ENCODE measurements around the gene KIF13A. TPM values are rescaled to one million over a fixed set of nuclear protein-coding genes. Genes with fewer than 3 reads are reported as not detected.
"Not testable (repeated sequence)": the region's sequence is repeated elsewhere in the genome, so short reads cannot be mapped to it uniquely, and the experiment has no call there.

The KIF13A gene
- total RNA-seq, 1 donor from 2014 or later = 22.5 TPM

GRCh38 chr6:17871189-17871519 is 116.3 kb downstream of the KIF13A start:
- no peak for DNase-seq (ENCODE audit: low read depth in 2 of 2)

DNA sequence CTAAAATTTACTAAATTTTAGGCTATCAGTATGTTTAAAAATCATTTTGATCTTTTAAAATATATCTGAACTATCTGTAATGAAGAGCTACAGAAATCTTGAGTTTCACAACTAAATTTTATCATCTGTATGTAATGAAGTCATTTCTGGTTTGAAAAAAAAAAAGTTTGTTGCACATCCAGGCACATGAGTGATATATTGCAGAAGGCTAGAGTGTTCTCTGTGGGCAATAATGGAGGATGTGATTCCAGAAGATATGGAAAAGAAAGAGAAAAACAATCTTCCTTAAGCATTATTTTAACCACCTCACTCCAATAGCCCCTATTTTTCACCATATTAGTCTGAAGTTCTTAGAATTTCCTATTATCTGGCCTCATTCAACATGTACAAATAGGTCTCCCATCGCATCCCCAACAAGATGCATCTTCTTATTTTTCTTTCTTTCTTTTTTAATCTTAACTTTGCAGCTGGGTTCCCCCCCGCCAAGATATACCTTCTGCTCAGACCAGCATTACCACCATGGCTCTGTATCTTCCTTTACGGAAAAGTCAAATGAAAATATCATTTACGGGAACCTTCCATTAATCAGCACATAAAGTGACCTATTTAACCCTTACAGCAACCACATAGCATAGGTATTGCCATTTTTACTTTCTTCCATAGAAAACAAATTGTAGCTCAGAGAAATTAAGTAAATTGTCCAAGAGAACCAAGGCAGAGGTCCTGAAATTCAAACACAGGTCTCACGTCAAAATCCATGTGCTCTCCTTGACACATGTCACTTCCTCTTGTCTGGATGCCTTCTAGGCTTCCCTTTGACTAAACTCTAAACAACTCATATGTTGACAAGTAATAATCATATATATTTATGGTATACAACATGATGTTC is 116.9 kb downstream of the KIF13A start:
- DNase-seq (ENCODE audit: low read depth in 2 of 2) = peak in 1 of 2 donors; percentile 16

DNA sequence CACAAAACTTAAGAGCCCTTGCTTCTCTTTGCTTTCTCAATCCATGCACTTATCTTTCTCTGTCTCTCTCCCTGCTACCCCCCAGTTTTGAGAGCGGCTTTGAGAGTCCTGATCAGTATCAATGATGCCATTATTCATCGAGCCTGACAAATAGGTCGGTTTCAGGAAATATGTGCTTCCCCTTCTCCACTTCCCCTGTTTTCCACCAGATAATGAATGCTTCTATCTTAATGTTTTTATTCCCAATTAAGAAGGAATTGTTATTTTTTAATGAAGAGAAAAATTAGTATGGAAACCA is 117.7 kb downstream of the KIF13A start:
- DNase-seq (ENCODE audit: low read depth in 2 of 2) = peak in 1 of 2 donors; percentile 46

GRCh38 chr6:17869010-17869752 is 118.3 kb downstream of the KIF13A start:
- peak in 1 of 2 donors; percentile 39 for DNase-seq (ENCODE audit: low read depth in 2 of 2)

GRCh38 chr6:17867880-17868279 is 119.6 kb downstream of the KIF13A start:
- peak in 1 of 2 donors; percentile 16 for DNase-seq (ENCODE audit: low read depth in 2 of 2)

GRCh38 chr6:17866876-17867444 is 120.5 kb downstream of the KIF13A start:
- DNase-seq (ENCODE audit: low read depth in 2 of 2) = no peak

GRCh38 chr6:17865798-17866725 is 121.4 kb downstream of the KIF13A start:
- DNase-seq (ENCODE audit: low read depth in 2 of 2) = peak; percentile 94 to 97

GRCh38 chr6:17865243-17865642 is 122.2 kb downstream of the KIF13A start:
- peak in 1 of 2 donors; percentile 47 for DNase-seq (ENCODE audit: low read depth in 2 of 2)

GRCh38 chr6:17863901-17864754 is 123.3 kb downstream of the KIF13A start:
- peak in 1 of 2 donors; percentile 76 for DNase-seq (ENCODE audit: low read depth in 2 of 2)

- no peak for DNase-seq (ENCODE audit: low read depth in 2 of 2)
Observed at GRCh38 chr6:17861361-17861760, 126.1 kb downstream of the KIF13A start.

GRCh38 chr6:17859846-17860245 is 127.6 kb downstream of the KIF13A start:
- DNase-seq (ENCODE audit: low read depth in 2 of 2) = no peak

DNA sequence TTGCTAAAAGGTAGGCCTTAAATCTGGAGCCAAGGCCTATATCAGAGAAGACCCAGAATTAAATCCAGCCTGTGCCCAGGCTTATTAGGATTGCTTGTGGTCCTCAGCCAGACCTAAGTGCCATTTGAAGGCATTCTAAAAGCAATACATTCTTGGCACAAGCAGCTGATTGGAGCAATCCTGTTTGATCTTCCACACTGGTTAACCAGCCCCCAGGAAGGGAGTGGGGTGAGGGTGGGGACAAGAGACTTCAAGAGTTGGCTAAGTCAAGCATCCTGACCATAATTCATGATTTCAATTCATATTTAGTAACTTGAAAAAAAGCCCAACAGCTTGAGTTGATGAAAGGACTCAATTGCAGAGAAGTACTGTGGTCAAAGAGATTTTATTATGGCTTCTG is 128.9 kb downstream of the KIF13A start:
- DNase-seq (ENCODE audit: low read depth in 2 of 2) = no peak

DNA sequence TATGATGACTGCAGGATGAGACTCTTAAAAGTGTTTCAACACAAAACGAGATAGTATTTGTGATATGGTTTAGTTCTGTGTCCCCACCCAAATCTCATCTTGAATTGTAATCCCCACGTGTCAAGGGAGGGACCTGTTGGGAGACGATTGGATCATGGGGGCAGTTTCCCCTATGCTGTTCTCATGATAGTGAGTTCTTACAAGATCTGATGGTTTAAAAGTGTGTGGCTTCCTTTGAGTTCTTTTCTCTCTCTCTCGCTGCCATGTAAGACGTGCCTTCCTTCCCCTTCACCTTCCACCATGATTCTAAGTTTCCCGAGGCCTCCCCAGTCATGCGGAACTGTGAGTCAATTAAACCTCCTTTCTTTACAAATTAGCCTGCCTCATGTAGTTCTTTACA is 130.2 kb downstream of the KIF13A start:
- DNase-seq (ENCODE audit: low read depth in 2 of 2) = not testable (repeated sequence)

GRCh38 chr6:17856306-17856705 is 131.1 kb downstream of the KIF13A start:
- no peak for DNase-seq (ENCODE audit: low read depth in 2 of 2)

DNA sequence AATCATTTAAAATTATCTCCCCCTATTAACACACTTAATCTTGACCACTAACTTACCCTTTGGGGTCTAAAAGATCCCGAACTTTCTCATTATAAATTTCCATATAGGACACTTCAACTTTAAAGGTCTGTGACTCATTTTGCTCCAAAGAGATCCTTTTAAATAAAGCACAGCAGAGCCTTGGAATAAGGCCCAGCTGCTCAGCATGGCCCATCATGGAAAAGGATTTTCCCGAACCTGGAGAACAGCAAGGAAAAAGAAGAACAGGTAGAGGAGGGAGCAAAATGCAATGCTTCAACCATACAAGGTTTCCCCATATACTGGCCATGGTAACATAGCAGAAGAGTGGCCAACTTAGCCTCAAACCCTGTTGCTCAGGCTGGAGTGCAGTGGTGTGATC is 132.1 kb downstream of the KIF13A start:
- DNase-seq (ENCODE audit: low read depth in 2 of 2) = no peak

DNA sequence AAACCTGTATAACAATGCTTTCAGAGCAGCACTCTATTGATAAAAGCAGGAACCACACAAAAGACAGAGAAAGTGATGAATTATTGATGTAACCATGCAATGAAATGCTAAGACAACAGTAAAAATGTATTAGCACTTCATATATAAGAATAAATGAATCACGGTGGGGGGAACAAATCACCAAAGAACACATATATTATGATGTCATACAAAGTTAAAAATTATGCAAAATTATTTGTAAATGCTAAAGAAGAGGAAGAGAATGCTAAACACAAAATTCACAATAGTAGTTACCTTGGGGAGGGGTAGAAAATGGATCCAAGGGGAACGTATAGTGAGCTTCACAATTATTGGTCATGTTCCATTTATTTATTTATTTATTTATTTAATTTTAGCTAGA is 133.9 kb downstream of the KIF13A start:
- DNase-seq (ENCODE audit: low read depth in 2 of 2) = no peak

DNA sequence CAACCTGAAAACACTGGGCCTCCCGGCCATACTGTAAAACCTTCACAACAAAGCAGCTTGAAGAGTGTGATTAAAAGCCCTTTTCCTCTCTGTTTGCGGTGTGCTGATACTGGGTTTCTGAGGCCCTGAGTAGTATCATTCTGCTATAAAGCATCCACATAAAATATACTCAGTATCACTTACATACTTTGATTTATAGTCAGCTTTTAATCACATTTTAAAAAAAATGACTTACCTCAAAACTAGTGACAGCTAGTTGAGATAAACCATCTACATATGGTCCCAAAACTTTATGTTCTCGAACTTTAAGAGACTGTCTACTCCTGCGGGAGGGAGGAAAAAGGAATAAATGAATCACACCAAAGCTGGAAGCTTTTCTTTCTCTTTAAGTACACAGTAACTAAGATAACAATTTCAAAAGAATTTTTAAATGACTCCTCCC is 135.7 kb downstream of the KIF13A start:
- peak in 1 of 2 donors; percentile 76 for DNase-seq (ENCODE audit: low read depth in 2 of 2)

DNA sequence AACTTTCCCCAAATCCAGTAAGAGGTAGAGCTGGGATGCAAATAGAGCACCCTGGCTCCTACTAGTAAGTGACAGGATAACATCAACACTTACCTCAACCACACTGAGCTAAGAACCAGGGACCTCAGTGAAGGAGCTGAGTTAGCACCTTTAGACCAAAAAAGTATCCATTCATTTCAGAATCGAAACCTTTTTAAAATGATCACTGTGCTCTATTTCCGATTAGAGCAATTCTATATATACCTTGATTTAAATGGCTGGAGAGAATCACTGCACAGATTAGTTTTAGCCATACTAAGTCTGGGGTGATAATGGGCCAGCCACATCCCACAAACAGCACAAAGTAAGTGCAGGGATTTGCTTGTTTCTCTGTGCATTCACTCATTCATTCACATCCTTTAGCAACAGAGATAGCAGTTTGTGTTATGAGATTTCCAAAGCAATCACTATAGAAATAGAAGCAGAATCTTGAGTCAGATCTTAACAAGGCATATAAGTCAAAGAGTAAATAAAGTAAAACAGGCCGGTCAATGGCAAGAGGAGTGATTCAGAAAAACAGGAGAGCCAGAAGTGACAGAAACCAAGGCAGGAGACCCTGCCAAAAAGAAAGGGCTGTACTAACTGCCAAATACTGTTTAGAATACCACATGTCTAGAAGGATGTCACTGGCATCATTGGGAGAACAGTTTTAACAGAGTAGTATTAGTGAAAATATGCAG is 136.3 kb downstream of the KIF13A start:
- DNase-seq (ENCODE audit: low read depth in 2 of 2) = peak in 1 of 2 donors; percentile 21

GRCh38 chr6:17850281-17850680 is 137.2 kb downstream of the KIF13A start:
- no peak for DNase-seq (ENCODE audit: low read depth in 2 of 2)
